T-cell (primary cell): ENCODE data around the gene OR2T11. TPM values are rescaled to one million over a fixed set of nuclear protein-coding genes. Genes with fewer than 3 reads are reported as not detected.
"Not testable (repeated sequence)": the region's sequence is repeated elsewhere in the genome, so short reads cannot be mapped to it uniquely, and the experiment has no call there.

Source experiments
- ATAC-seq, 4 experiments: fragments of 200-7000 bp in 3 of 4; fragments of 150-1000 bp in 1 of 4; cut with Tn5 transposase; replicated peaks in 1 of 4; 1 replicate in 3 of 4; 2 replicates in 1 of 4; pipeline ENCODE4 v1.10.0; 2021; ENCODE audit warnings: moderate library complexity in 3 of 4, mild to moderate bottlenecking in 2 of 4, moderate number of reproducible peaks in 1 of 4
- CTCF ChIA-PET, 2 donors: fragments of 300-600 bp; sonication (Branson Sonifier 250); formaldehyde crosslinking; loops; one replicate each; lab custom pipeline; 2022; ENCODE audit warnings: antibody characterized with exemption in 2 of 2; lab: Charles Lee
- POLR2A ChIA-PET, 2 donors: fragments of 300-600 bp; sonication (Branson Sonifier 250); formaldehyde crosslinking; loops; one replicate each; lab custom pipeline; 2022; ENCODE audit warnings: antibody characterized with exemption in 2 of 2; lab: Charles Lee
- DNase-seq, 35 experiments: peaks; one replicate each; pipeline versions ENCODE4 v3.0.0 to v3.0.0-alpha.2; 2013 to 2023
- H3K27ac ChIP-seq: one replicate; pipeline ENCODE4 v1.5.1; 2013; ENCODE audit warnings: low read length
- H3K27me3 ChIP-seq, 2 experiments: replicated peaks in 1 of 2; 1 replicate in 1 of 2; 2 replicates in 1 of 2; pipeline versions ENCODE4 v1.6.1 to v1.7.0; 2013; ENCODE audit warnings: low read length in 1 of 2, mixed read lengths in 1 of 2; ENCODE audit not compliant: control insufficient read depth in 2 of 2, insufficient read depth in 2 of 2; ENCODE audit errors: extremely low read depth in 1 of 2
- H3K36me3 ChIP-seq, 2 donors: 1 replicate in 1 of 2; 2 replicates in 1 of 2; pipeline versions ENCODE4 v1.6.1 to v1.7.0; 2013; ENCODE audit warnings: low read length in 1 of 2; ENCODE audit not compliant: control insufficient read depth in 2 of 2, insufficient read depth in 1 of 2; ENCODE audit errors: extremely low read depth in 1 of 2
- H3K4me1 ChIP-seq, 2 experiments: 1 replicate in 1 of 2; 2 replicates in 1 of 2; pipeline versions ENCODE4 v1.6.1 to v1.7.0; 2013; ENCODE audit warnings: low read length in 2 of 2, mixed read lengths in 1 of 2; ENCODE audit not compliant: insufficient read depth in 2 of 2, control insufficient read depth in 1 of 2; ENCODE audit errors: extremely low read depth in 1 of 2
- H3K4me3 ChIP-seq, 2 donors: 1 replicate in 1 of 2; 2 replicates in 1 of 2; pipeline versions ENCODE4 v1.5.1 to v1.7.0; 2013; ENCODE audit warnings: mild to moderate bottlenecking in 2 of 2, low read length in 1 of 2, moderate library complexity in 1 of 2; ENCODE audit not compliant: control insufficient read depth in 1 of 2; ENCODE audit errors: extremely low read depth in 1 of 2
- H3K9me3 ChIP-seq: 2 replicates; pipeline ENCODE4 v1.7.0; 2013
- H3K27ac Mint-ChIP-seq, 2 donors: one replicate each; pipeline ENCODE4 v1.8.0; 2020 to 2021; ENCODE audit warnings: mild to moderate bottlenecking in 2 of 2, mixed read lengths in 2 of 2
- H3K27me3 Mint-ChIP-seq, 2 donors: one replicate each; pipeline ENCODE4 v1.8.0; 2021 to 2022; ENCODE audit warnings: mixed read lengths in 2 of 2
- H3K36me3 Mint-ChIP-seq: one replicate; pipeline ENCODE4 v1.8.0; 2021; ENCODE audit warnings: mixed read lengths
- H3K4me1 Mint-ChIP-seq, 3 donors: one replicate each; pipeline ENCODE4 v1.8.0; 2020 to 2022; ENCODE audit warnings: mixed read lengths in 3 of 3, mild to moderate bottlenecking in 1 of 3
- H3K4me3 Mint-ChIP-seq, 3 donors: one replicate each; pipeline ENCODE4 v1.8.0; 2020 to 2022; ENCODE audit warnings: mild to moderate bottlenecking in 3 of 3, mixed read lengths in 3 of 3, moderate library complexity in 3 of 3
- H3K9me3 Mint-ChIP-seq, 3 donors: one replicate each; pipeline ENCODE4 v1.8.0; 2020 to 2022; ENCODE audit warnings: mixed read lengths in 3 of 3
- whole genome bisulfite sequencing: methylation state at CpG from one replicate; pipeline ENCODE4 v1.1.5; 2013; ENCODE audit warnings: missing lambda C conversion rate; ENCODE audit not compliant: insufficient coverage; 5-methylcytosine and 5-hydroxymethylcytosine counted together
- total RNA-seq, 35 experiments: library from RNA in 6 of 35; stranded (reverse) in 6 of 35; fragments of 120-200 nt in 1 of 35; gene quantifications; one replicate each; pipeline versions ENCODE4 v1.2.1 to v1.2.4 and lab custom pipeline; 2013 to 2026

The OR2T11 gene
- total RNA-seq, 5 donors from 2014 or later (not counting 1 experiment from before 2014, with no cell fraction given) = not detected

- H3K4me3 Mint-ChIP-seq, H3K4me3 ChIP-seq, H3K9me3 ChIP-seq, ATAC-seq, H3K36me3 ChIP-seq, H3K4me1 Mint-ChIP-seq, CTCF ChIA-PET, POLR2A ChIA-PET, H3K4me1 ChIP-seq, H3K9me3 Mint-ChIP-seq, DNase-seq, H3K27ac Mint-ChIP-seq, H3K27ac ChIP-seq, H3K27me3 ChIP-seq, H3K36me3 Mint-ChIP-seq, H3K27me3 Mint-ChIP-seq: not testable (repeated sequence)
- WGBS = no CpG with 5 or more reads among the region's 1 CpG
Measured at GRCh38 chr1:248648770-248649536, 14.1 kb upstream of the OR2T11 start.

GRCh38 chr1:248645178-248645577 lies 10.3 kb upstream of the OR2T11 start, which contains the start of gene OR2T35:
OR2T35 (minus strand) TSS chr1:248645278; CDS start chr1:248639258, 6,020 bp downstream.
- H3K9me3 ChIP-seq, H3K27me3 Mint-ChIP-seq, ATAC-seq, H3K36me3 ChIP-seq, CTCF ChIA-PET, H3K27ac Mint-ChIP-seq, H3K9me3 Mint-ChIP-seq, H3K4me3 ChIP-seq, POLR2A ChIA-PET, H3K27ac ChIP-seq, H3K4me1 Mint-ChIP-seq, H3K36me3 Mint-ChIP-seq, H3K27me3 ChIP-seq, DNase-seq, H3K4me3 Mint-ChIP-seq, H3K4me1 ChIP-seq: not testable (repeated sequence)
- 100% methylated on average over 1 of the region's 3 CpGs for WGBS

- H3K27ac ChIP-seq, H3K36me3 Mint-ChIP-seq, H3K9me3 ChIP-seq, H3K4me1 ChIP-seq, H3K27ac Mint-ChIP-seq, H3K27me3 Mint-ChIP-seq, H3K9me3 Mint-ChIP-seq, H3K36me3 ChIP-seq, H3K4me3 ChIP-seq, H3K4me3 Mint-ChIP-seq, H3K4me1 Mint-ChIP-seq, DNase-seq, CTCF ChIA-PET, H3K27me3 ChIP-seq, POLR2A ChIA-PET: not testable (repeated sequence)
- peak in 2 of 4 experiments; percentile 37 to 45 for ATAC-seq
- no CpG with 5 or more reads among the region's 4 CpGs for WGBS
Measured at GRCh38 chr1:248642971-248643651, 8.2 kb upstream of the OR2T11 start.

- H3K27me3 ChIP-seq, CTCF ChIA-PET, H3K9me3 Mint-ChIP-seq: not testable (repeated sequence)
Measured at GRCh38 chr1:248641583-248641982, 6.7 kb upstream of the OR2T11 start.

GRCh38 chr1:248640906-248641305 lies 6.0 kb upstream of the OR2T11 start:
- H3K27ac ChIP-seq, H3K27me3 ChIP-seq, H3K4me3 Mint-ChIP-seq, H3K27me3 Mint-ChIP-seq, H3K9me3 ChIP-seq, H3K4me1 ChIP-seq, H3K36me3 ChIP-seq, DNase-seq, H3K36me3 Mint-ChIP-seq, H3K9me3 Mint-ChIP-seq, H3K4me1 Mint-ChIP-seq, CTCF ChIA-PET, H3K4me3 ChIP-seq, ATAC-seq, H3K27ac Mint-ChIP-seq: not testable (repeated sequence)
- POLR2A ChIA-PET = interaction anchor here in 1 of 2 donors (0.6 kb wide), 1 partner anchor 55 kb away, joined by 3 read pairs; no protein-coding TSS in a partner anchor
- no CpG with 5 or more reads among the region's 3 CpGs for WGBS

More at GRCh38 chr1:248641583-248641982, 6.7 kb upstream of the OR2T11 start:
- not testable (repeated sequence) for H3K27ac Mint-ChIP-seq, H3K4me1 ChIP-seq, H3K36me3 Mint-ChIP-seq, H3K4me3 Mint-ChIP-seq, H3K27me3 Mint-ChIP-seq, H3K36me3 ChIP-seq, ATAC-seq, H3K4me1 Mint-ChIP-seq, H3K9me3 ChIP-seq, H3K27ac ChIP-seq, DNase-seq, H3K4me3 ChIP-seq
- POLR2A ChIA-PET = interaction anchor here in 1 of 2 donors (0.6 kb wide), 1 partner anchor 56 kb away, joined by 3 read pairs; no protein-coding TSS in a partner anchor
- WGBS = no CpG with 5 or more reads among the region's 5 CpGs

GRCh38 chr1:248639652-248640051 lies 4.8 kb upstream of the OR2T11 start:
- H3K9me3 Mint-ChIP-seq, H3K4me3 ChIP-seq, H3K36me3 ChIP-seq, H3K27ac Mint-ChIP-seq, ATAC-seq, H3K4me1 ChIP-seq, H3K36me3 Mint-ChIP-seq, CTCF ChIA-PET, H3K27ac ChIP-seq, DNase-seq, H3K27me3 Mint-ChIP-seq, H3K4me3 Mint-ChIP-seq, H3K27me3 ChIP-seq, H3K9me3 ChIP-seq, H3K4me1 Mint-ChIP-seq, POLR2A ChIA-PET: not testable (repeated sequence)
- WGBS = no CpG with 5 or more reads among the region's 5 CpGs
